NCI-H345 (cell line): ENCODE measurements around the gene CBLN4.

Source experiments
- DNase-seq: peaks from one replicate; lab custom pipeline; 2025; lab: John Stamatoyannopoulos, UW

Gene CBLN4

DNA sequence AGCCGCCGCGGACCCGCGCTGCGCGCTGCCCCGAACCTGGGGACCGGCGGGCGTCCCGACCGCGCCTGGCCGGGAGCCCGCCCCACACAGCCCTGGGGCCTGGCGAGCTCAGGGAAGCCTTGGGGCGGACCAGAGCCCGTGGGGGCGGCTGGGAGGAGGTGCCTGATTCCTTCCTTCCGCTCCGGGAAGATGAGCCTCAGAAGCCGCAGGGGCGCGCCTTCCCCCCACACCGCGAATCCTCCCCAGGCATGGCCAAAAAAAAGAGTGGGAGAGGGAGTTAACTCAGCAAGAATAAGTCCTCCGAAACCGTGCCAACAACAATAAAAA is at the start of gene CBLN4:
TSS of gene CBLN4 (minus strand) at position 131 of the 327 bp plus-strand sequence. CDS start 1,348 bp downstream, outside the sequence.
- no peak for DNase-seq

DNA sequence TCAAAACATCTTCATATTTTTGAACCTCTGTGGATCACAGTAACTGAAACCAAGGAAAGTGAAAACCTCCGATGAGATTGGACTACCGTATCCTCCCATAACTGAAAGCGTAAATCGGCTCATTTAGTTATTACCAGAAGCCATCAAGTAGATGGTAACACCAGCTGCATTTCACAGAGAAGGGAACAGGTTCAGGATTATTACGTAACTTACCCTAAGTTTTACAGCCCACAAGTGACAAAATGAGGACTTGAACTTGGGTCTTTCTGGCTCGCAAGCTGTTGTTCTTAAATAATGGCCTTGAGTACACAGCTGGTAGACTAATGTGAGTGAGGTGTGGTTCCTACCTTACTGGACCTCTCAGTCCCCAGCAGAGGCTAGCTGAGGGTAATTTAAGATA is 37.9 kb upstream of the CBLN4 start:
- DNase-seq, result no peak

DNA sequence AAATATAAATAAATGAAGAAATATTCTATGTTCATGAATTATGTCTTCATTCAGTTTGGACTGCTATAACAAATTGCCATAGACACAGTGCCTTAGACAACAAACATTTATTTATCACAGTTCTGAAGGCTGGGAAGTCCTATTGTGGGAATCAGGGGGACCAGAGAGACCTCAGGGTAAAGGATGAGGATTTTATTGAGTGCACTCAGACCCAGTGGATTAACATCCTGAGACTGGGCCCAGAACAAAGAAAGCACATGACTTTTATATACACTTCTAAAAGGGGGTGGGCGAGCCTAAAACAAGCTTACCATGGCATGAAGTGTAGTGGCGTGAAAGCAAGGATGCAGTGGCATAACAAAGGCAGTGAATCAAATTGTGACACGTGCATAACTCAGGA is 26.9 kb upstream of the CBLN4 start:
- DNase-seq, result no peak

DNA sequence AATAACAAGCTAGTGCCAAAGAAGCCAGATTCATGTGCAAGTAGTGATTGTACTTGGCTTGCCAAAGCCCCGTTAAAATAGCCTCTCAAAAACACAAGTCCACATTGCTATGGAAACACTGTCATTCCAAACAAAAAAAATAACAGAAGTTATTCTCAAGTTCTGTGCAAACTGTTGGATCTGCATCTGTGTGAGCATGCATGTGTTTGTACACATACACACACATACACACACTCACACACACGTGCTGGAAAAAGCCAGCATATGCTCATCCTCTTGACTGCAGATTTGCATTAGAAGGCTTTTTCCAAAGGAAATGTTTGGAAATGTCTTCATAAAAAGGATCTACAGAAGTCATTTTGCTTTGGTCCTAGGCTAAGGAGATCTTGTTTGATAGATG is 13.4 kb upstream of the CBLN4 start:
- no peak for DNase-seq

DNA sequence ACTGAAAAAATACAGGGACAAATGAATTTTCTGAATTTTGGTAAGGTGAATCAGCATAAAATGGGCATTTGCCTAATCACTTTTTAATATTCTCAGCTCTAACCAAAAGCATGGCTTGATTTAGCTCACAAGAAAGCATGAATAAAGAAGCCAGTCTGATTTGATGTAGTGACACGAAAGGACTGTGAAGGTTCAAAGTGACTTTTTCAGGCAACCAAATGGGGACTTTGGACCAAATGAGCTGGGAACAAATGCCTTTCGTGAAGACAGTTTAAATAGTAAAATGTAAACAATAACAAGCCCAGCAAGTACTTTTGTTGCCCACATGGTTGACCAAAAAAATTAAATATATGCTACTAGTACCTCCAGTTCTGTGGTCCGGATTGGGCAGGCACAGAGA is 12.9 kb upstream of the CBLN4 start:
- DNase-seq, result no peak

DNA sequence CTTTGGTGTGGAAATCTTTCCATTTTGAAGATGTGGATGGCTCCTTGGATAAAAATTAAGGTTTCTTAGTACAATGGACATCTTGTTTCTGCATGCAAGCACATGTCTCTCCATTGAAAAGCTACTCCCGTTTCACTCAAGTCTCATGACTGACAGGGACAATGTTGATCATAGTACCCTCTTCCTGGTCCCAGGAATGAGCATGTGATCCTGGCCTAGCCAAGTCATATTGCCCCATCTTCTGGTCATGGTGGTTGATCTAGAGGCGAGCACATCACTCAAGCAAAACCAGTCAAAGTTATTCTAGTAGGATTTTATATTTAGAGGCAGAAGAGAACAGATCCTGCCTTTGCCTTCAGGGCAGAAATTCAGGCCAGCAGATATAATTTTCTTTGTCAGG is 12.2 kb upstream of the CBLN4 start:
- DNase-seq, result no peak

DNA sequence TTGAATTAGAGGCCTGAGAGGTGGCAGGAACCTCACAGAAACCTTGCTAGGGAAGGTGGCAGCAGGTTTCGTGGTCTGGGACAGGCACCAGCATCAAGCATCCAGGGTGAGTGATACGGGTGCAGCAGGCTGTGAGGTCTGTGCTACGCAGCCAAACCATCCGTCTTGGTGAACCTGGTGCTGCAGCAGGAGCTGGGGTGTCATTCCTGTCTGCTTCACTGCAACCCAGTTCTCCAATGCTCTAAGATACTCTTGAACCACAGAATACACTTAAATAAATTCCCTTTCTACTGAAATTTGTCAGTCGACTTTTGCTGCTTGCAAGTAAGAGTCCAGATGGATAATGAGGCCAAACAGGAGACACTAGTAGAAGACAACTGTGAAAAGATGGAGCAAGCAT is 9.7 kb upstream of the CBLN4 start:
- DNase-seq, result no peak

DNA sequence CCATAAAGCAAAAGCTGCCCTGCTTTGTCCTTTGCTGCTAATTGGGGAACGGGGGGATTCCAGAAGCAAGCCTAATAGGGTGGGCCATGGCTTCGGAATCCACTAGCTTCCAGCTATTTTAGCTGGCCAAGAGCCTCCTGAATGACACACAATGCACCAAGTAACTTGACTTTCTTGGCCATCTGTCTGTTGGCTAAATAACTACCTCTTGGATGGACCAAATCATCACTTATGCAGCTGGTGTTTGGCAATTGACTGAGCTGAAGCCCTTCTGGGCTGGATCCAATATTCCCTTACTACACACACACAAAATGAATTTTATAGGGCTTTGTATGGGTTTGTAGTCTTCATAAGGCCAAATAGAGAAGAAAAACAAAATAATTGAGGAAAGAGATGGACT is 8.8 kb upstream of the CBLN4 start:
- DNase-seq, result no peak

DNA sequence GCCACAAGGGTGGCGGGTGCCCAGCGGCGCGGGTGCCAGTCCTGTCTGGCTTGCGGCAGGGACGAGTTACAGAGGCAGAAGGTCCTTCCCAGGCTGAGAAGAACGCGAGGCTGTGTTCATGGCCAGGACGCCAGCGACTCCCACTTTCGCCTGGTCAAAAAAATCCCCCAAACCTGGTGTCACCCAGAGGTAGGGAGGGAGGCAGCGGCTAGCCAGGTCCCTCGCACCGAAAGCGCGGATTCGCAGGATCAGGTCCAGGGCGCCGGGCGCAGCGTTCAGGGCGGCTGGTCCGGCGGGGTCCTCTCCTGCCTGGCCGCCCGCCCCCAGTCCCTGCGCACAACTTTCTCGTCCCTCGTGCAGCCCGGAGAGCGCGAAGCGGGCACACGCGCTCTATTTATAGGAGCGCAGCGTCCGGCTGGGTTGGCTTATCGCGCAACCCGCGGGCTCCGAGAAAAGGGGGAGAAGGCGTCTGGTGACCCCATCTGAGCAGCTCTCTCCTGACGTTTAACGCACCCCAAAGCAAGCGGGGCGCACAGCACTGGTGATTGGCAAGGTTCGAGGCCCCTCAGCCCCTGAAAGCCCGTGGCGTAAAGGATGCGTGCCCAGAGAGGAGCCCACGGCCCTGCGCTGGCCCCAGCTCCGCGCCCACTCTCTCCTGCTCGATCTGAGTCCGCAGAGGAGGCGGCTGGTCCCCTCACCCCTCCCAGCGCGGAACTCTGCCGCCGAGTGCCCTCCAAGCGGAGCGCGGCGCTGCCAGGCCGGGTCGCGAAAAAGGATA is 519 bp downstream of the CBLN4 start:
- no peak for DNase-seq

DNA sequence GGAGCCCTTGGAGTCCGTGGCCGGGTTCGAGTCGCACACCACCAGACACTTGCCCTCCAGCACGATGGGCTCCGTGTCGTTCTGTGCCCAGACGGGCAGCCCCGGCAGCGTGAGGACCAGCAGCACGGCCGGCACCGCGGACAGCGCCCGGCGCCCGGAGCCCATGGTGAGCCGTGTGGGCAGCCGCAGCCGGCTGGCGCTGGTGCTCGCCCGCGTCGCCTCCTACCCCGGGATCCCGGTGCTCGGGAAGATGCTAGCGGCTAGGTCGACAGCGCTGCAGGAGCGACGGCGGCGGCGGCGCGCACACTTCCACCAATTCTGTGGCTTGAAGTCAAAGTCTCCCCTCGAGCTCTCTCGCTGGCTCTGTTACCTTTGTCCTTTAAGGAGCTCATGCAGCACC is 1.3 kb downstream of the CBLN4 start:
- DNase-seq, result no peak

DNA sequence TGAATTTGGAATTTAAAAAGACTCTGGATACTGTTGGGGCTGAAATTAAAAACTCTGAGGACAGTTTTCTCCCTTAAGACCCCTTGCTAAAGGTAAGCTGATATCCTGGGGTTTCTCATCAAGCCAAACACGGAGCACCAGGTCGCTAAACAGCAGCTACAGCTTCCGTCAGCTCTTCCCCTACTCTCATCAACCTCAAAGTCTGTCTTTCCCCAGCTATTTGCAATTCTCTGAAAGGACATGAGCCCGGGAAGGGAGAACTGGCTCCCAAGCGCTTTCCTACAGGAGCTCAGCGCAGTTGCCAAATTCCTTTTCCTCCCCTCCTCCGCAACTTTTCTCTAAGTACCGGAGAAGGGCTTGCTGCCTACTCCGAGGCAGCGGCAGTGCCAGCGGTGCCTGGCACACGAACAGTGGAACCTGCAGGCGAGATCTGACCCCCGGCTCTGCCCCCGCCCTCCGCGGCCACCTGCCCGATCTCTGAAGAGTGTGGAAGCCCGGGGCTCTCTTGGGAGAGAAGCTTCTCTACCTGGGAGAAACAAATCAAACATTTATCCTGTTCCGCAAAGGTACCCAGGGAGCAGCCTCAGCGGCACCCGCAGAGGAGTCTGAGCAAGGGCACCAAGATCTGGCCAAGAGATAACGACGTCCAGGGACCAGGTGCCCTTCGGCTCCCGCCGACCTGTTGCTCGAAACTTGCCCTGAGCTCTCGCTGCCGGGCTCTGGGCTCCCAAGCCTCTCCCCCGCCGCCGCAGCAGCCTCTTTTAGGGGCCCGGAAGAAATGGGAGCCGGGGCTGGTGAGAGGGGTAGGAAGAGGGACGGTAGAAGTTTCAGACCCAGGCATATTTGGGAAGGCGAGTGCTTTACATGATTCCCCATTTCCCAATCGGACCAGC is 2.2 kb downstream of the CBLN4 start:
- no peak for DNase-seq

DNA sequence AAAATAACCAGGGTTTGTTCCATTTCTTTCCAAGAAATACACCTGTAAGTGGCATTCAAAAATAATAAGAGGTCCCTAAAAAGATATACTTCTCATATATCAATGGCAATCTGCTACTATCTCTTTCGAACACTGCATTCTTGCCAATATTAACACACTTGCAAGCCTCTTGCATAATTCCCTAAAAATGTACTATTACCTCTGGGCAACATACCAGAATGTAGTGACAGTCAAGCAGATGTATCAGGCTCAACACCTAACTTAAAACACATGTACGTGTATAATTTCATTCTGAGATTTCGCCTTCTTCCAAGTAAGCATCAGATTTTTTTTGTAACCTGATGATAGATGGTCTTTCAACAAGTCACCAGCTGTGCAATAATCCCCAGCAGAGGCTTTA is 3.4 kb downstream of the CBLN4 start:
- no peak for DNase-seq

DNA sequence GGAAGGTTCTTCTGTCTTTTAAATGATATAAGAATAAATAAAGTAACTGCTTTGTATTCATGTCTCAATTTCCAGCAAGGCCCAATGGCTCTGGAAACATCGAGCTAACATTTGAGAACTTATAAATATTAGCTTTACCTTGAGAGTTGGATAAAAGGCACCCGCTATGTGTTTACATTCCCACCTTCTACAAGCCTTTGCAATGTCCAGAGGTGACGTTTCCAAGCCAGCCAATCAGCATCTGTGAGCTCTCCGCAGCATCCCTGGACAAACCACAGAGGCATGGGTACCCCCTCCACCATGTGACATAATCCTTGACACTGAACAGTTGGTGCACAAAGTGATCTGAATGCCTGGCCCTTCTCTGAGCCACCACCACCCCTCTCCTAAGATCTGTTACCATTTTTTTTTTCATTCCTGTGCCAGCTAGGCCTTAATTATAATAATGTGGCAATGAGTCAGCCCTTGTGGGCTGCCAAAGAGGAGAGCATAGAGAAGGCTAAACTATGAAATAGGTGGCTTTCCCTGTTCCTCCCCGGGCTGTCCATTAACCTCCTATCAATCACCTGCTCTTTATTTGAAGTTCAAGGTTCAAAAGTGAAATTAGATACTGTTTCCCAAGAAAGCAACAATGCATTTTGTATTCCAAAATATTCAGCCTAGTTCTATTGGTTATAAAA is 4.1 kb downstream of the CBLN4 start:
- no peak for DNase-seq

DNA sequence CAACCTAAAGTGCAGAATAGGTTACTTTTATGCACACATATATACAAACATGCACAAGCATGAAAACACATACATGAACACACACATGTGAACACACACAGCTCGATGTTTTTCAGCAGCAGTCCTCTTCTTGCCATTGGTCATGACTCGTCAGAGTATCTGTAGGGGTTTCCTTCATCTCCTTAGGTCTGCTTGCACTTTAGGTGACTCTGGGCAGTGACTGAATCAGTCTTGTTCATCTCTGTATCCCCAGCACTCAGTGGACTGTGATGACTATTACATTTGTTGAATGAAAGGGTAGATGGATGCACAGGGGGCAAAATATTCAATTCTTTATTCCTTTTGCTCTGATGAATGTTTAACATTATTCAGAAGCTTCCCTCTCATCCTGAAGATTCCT is 26.8 kb downstream of the CBLN4 start:
- no peak for DNase-seq

DNA sequence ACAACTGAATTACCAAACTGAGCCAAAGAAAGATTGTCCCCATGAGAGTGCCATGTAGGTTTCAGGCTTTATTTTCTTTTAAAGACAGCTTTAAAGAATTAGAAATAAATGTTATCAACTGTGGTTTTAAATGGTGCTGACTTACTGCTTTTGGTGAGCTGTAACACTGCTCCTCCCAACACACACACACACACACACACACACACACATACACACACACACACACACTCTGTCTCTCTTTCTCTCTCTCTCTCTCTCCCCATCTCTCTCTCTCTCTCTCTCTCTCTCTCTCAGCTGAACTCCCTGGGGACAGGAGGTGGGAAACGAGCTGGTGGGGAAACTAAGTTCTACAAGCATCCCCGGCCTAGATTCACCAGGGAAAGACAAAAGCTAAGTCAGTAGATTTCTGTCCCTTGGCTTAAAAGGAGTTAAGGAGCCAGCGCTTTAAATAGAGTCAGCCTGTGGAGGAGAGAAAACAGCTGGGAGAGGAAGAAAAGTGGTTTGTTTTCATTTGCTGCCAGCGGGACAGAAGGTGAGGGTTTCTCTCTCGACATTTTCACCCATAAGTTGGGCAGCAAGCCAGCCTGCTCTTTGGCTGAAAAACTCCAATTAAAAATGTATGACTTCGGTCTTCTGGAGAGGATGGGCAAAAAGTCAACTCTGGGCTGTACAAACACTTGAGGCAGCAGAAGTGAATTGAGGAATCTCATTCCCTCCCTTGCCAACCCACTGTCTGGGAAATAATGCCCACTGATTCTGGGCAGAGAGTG is 27.4 kb downstream of the CBLN4 start:
- no peak for DNase-seq

DNA sequence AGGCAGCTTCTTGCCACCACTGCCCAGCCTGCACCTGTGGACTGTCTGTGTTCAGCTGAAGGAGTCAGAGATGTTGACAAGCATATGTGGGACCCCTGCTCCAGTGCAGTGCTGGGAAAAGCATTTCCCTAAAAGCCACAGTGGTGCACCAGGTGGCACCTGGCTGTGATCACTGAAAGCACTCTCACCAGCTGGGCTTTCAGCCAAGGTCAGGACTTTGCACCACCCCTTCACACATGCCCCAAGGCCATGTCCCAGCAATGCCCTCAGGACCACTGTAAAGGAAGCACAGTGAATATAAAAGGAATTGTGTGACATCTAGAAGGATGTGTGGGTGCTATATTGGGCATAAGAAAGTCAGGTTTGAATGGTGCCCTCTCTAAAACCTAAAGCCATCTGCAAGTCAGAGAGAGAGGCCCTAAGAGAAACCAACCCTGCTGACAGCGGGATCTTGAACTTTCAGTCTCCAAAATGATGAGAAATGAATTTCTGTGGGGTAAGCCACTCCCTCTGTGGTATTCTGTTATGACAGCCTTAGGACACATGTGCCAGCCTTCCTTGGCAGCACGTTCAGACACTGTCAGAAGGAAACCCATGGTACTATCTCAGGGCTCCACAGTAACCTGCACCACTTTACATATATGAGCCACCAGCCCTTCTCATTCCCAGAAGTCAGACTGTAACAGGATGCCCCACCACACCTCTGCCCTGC is 30.7 kb downstream of the CBLN4 start:
- no peak for DNase-seq

DNA sequence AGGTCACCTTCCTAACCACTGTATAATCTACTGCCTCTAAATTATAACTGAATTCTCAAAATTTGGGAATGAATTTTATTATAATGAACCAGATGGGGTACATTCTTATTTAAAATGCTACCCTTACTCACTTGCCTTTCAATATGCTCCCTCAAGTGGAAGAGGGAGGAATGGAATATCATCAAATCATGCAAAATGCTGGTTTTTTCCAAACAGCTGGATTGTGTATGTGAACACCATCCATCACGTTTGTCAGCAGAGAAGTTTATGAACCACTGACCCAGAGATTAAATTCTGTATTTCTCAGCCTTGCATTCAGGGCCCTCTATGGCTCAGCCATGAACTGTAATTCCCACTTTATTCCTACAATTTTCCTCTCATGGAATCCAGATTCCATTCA is 40.5 kb downstream of the CBLN4 start:
- no peak for DNase-seq

DNA sequence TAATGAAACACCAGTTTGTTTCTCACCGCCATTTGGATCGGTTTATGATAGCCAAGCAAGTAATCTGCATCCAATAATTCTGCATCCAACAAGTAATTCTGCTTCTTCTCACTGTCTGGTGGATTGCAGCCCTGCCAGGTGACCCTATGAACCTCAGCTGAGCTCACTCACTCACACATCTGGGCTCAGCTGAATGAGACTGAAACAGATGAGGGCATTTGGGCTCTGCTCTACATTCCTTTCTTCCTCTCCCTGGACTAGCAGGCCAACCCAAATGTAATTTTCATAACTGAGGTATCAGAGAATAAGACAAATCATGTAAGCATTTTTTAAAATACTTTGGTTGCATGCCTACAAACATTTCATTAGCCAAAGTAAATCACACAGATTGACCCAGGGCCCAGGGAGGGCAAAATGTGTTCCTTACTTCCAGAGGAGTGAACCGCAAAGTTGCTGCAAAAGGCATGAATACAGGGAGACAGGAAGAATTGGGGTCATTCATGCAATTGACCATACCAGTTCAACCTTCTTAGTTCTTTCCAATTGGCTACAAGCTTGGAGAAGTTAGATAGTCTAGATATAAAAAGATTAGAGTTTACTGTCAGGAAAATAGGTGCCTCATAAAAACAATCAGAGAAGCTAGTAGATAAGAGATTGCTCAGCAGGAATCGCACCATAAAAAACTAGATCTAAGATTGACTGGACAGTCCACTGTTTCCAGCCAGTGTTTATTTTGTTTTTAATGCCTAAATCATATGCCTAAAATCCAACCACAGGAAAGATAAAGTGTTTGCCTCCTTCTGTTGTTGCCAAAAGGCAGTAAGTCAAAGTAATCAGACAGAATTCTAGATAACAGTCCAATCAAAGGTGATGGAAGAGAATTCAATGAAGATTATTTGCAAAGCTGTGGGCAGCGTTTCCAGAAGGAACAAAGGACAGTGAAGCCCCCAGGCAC is 43.7 kb downstream of the CBLN4 start:
- DNase-seq, result no peak

DNA sequence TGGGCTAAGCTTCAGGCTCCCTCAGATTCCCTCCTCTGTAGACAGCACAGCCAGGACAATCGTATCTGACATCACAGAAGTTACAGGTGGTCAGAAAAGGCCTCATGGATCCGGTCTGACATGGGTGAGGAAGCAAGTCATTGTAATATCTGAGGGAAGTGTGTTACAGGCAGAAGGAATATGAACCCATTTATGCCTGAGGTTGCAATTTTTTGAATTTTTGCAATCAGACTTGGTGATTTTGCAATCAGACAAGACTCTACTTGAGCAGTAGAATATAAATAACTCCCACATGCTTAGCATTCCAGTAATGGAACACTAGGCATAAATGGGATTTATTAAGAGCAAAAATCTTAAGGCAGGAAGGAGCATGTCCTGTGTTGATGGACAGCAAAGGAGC is 52.1 kb downstream of the CBLN4 start:
- no peak for DNase-seq

DNA sequence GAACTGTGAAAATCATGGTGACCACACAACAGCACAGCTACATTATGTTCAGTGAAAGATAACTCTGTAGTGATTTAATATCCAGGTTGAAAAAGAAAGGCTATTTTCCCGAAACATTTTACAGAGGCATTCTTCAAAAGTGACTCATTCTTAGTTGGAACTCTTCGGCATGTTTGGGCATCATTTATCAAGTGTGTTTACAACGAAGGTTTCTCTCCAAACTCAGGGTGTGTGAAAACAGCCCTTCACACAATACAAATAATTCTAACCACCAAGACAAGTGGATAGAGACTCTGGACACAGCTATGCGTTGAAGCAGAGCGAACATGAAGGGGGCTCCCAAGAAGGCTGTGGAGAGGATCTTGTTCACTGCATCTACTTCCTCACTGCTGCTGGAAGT is 57.6 kb downstream of the CBLN4 start:
- no peak for DNase-seq
